ENCODE data around the gene SBF2. TPM values are rescaled to one million over a fixed set of nuclear protein-coding genes. Genes with fewer than 3 reads are reported as not detected.

SBF2 gene
- polyA plus RNA-seq, 1 donor (not counting 4 experiments of a cell fraction or from before 2014, with no cell fraction given), result 24.5 TPM

- Histone ChIP-seq H3K4me3 (ENCODE audit: control insufficient read depth in 2 of 3, extremely low read depth in 1 of 3, insufficient read depth in 2 of 3, low read depth in 1 of 3, low read length in 3 of 3) (no peak overlapping the region), H3K4me1 (ENCODE audit: control insufficient read depth, extremely low read depth, insufficient read depth, low read length) (no peaks in the 10 kb centered on the region), H3K4me2 (ENCODE audit: control insufficient read depth, extremely low read depth, insufficient read depth, low read depth, low read length) (no peak overlapping the region), H3K27ac (ENCODE audit: control insufficient read depth, insufficient read depth, low read length) (no peak overlapping the region), H3K9ac (ENCODE audit: control insufficient read depth, extremely low read depth, insufficient read depth, low read length) (no peak overlapping the region), H3K79me2 (ENCODE audit: control insufficient read depth, insufficient read depth, low read length) (no peaks in the 10 kb centered on the region), H2AFZ (ENCODE audit: control insufficient read depth, low read length) (no peak overlapping the region), H3K9me1 (ENCODE audit: control insufficient read depth, extremely low read depth, insufficient read depth, low read length) (no peaks in the 10 kb centered on the region), H3K36me3 (ENCODE audit: control insufficient read depth in 2 of 2, extremely low read depth in 1 of 2, insufficient read depth in 2 of 2, low read length in 2 of 2) (no peaks in the 10 kb centered on the region), H3K27me3 (ENCODE audit: control insufficient read depth, extremely low read depth, insufficient read depth, low read length) (no peaks in the 10 kb centered on the region), H4K20me1 (ENCODE audit: control insufficient read depth, extremely low read depth, insufficient read depth, low read length) (no peaks in the 10 kb centered on the region), H3K9me3 (ENCODE audit: control insufficient read depth, low read depth, low read length) (no peaks in the 10 kb centered on the region)
- TF ChIP-seq EZH2 (IDR thresholded peaks at IDR 0.05; ENCODE audit: low read length) (no peak), CTCF (optimal IDR thresholded peaks at IDR 0.05 in 1 of 3, IDR thresholded peaks at IDR 0.05 in 1 of 3, conservative IDR thresholded peaks at IDR 0.05 in 1 of 3; ENCODE audit: extremely low read depth in 1 of 3, insufficient read depth in 2 of 3, low read length in 3 of 3) (no peak)
- FAIRE-seq (no peak), DNase-seq (ENCODE audit: low read depth, low spot score) (no peak)
- dilution Hi-C loops (cut with MboI; ENCODE audit: extremely low pct_ligation_motif_present, low sequenced_read_pairs), result no loop called here
These were observed 322.1 kb downstream of the SBF2 start for GRCh38 chr11:9971894-9972293.

- dilution Hi-C loops (cut with MboI; ENCODE audit: extremely low pct_ligation_motif_present, low sequenced_read_pairs), result no loop called here
- Histone ChIP-seq H3K36me3 (ENCODE audit: control insufficient read depth in 2 of 2, extremely low read depth in 1 of 2, insufficient read depth in 2 of 2, low read length in 2 of 2) (no peaks in the 10 kb centered on the region), H3K4me3 (ENCODE audit: control insufficient read depth in 2 of 3, extremely low read depth in 1 of 3, insufficient read depth in 2 of 3, low read depth in 1 of 3, low read length in 3 of 3) (no peak overlapping the region), H3K9me3 (ENCODE audit: control insufficient read depth, low read depth, low read length) (no peaks in the 10 kb centered on the region), H3K9me1 (ENCODE audit: control insufficient read depth, extremely low read depth, insufficient read depth, low read length) (no peaks in the 10 kb centered on the region), H3K9ac (ENCODE audit: control insufficient read depth, extremely low read depth, insufficient read depth, low read length) (no peak overlapping the region), H3K27me3 (ENCODE audit: control insufficient read depth, extremely low read depth, insufficient read depth, low read length) (no peaks in the 10 kb centered on the region), H2AFZ (ENCODE audit: control insufficient read depth, low read length) (no peak overlapping the region), H3K4me1 (ENCODE audit: control insufficient read depth, extremely low read depth, insufficient read depth, low read length) (no peaks in the 10 kb centered on the region), H3K4me2 (ENCODE audit: control insufficient read depth, extremely low read depth, insufficient read depth, low read depth, low read length) (no peak overlapping the region), H4K20me1 (ENCODE audit: control insufficient read depth, extremely low read depth, insufficient read depth, low read length) (no peaks in the 10 kb centered on the region), H3K79me2 (ENCODE audit: control insufficient read depth, insufficient read depth, low read length) (no peaks in the 10 kb centered on the region), H3K27ac (ENCODE audit: control insufficient read depth, insufficient read depth, low read length) (no peak overlapping the region)
- no peak for DNase-seq (ENCODE audit: low read depth, low spot score)
- TF ChIP-seq EZH2 (IDR thresholded peaks at IDR 0.05; ENCODE audit: low read length) (no peak), CTCF (optimal IDR thresholded peaks at IDR 0.05 in 1 of 3, IDR thresholded peaks at IDR 0.05 in 1 of 3, conservative IDR thresholded peaks at IDR 0.05 in 1 of 3; ENCODE audit: extremely low read depth in 1 of 3, insufficient read depth in 2 of 3, low read length in 3 of 3) (no peak)
- no peak for FAIRE-seq
These were observed 325.0 kb downstream of the SBF2 start for GRCh38 chr11:9969068-9969467.

Measured in keratinocyte (primary cell).